ENCODE results near the gene TSHZ2. TPM values are rescaled to one million over a fixed set of nuclear protein-coding genes. Genes with fewer than 3 reads are reported as not detected.

TSHZ2 gene
- total RNA-seq, 2 experiments from 2014 or later, result 0.13 TPM; not detected in 1

DNA sequence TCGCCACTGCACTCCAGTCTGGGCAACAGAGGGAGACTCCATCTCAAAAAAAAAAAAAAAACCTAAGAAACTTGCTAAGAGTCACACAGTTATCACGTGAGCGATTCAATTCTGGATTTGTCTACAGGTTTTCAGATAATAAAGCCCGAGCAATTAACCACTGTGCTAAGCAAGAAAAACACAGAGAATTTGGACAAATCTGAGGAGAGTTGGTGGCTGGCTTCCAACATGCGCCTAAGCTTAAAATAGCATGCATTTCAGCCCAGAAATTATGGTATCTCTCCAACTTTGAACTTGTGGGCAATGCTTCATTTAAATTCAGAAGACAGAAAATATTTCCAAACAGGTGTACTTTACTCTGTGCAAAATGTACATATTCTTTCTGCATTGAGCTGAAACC, 232.9 kb downstream of the TSHZ2 start:
- no peaks in the 10 kb centered on the region for H3K36me3 Mint-ChIP-seq (ENCODE audit: low read depth)
- no peak for DNase-seq
- H3K27ac Mint-ChIP-seq, result no peak overlapping the region
- ChIA-PET CTCF (no interaction called here), POLR2A (no interaction called here)
- ATAC-seq, result no peak
- H3K4me3 Mint-ChIP-seq, result no peak overlapping the region
- H3K9me3 Mint-ChIP-seq (ENCODE audit: insufficient read depth), result no peaks in the 10 kb centered on the region
- peaks cover 13% of the 10 kb centered on the region for H3K4me1 Mint-ChIP-seq (ENCODE audit: low read depth)
- no peaks in the 10 kb centered on the region for H3K27me3 Mint-ChIP-seq (ENCODE audit: low read depth)

DNA sequence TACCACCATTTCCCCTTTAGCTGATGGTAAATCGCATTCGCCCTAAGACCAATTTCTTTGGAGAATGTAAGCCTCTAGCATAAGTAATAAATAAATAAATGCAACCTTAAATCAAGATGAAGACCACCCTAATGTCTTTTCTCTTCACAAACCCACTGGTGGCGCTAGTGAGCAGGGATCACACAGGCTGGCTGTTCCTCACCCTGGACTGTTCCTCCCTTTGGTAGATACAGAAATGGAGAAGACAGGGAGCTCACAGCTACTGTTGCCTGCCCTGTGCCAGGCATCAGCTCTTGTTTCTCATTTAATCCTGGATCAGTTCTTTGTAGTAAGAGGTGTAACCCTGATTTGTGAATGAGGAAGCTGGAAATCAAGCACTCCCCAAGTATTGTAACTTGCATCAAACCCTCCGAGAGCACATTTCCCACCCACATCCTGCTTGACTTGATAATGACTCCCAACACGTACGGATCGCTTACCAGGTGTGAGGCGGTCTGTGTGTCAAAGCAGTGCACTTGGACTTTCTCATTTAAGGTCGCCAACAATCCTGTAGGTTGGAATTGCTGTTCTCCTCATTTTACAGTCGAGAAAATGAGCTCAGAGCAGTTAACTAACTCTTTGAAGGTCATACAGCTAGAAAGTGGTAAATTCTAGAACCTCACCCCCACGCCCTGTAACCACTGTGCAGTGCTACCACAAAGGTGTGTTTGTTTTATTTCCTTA, 236.1 kb downstream of the TSHZ2 start:
- Mint-ChIP-seq H3K4me1 (ENCODE audit: low read depth) (peaks cover 13% of the 10 kb centered on the region), H3K27ac (peak overlapping the region; percentile 61), H3K4me3 (peak overlapping the region; percentile 8), H3K36me3 (ENCODE audit: low read depth) (no peaks in the 10 kb centered on the region), H3K27me3 (ENCODE audit: low read depth) (peaks cover 5% of the 10 kb centered on the region), H3K9me3 (ENCODE audit: insufficient read depth) (no peaks in the 10 kb centered on the region)
- POLR2A ChIA-PET, result interaction anchor here (0.6 kb wide), 1 partner anchor 438 kb away, joined by 3 read pairs; no protein-coding TSS in a partner anchor
- peak; percentile 44 for DNase-seq
- peak; percentile 71 for ATAC-seq
- CTCF ChIA-PET, result interaction anchor here (0.7 to 3.2 kb wide), 10 partner anchors 8 to 899 kb away, joined by 3 to 14 read pairs (median 4); no protein-coding TSS in a partner anchor

DNA sequence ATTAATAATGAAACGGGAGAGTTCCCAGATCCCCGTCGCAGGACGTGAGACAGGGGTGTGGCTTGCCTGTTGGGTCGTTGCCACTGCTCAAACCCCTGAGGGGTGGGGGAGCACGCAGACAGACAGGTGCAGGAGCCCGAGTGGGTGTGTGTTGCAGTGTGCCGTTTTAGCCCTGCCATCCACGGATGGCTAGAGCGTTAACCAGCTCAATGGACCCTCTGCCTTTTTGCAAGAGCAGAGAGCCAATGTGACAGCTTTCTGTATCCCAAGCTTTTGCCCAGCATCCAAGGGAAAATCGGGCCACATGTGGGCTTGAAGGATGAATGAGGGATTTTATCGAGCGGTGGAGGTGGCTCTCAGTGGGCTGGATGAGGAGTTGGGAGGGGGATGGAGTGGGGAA, 237.9 kb downstream of the TSHZ2 start:
- H3K9me3 Mint-ChIP-seq (ENCODE audit: insufficient read depth), result no peaks in the 10 kb centered on the region
- no peak for DNase-seq
- POLR2A ChIA-PET, result no interaction called here
- CTCF ChIA-PET, result interaction anchor here (3.2 kb wide), 1 partner anchor 9 kb away, joined by 14 read pairs; no protein-coding TSS in a partner anchor
- H3K27ac Mint-ChIP-seq, result no peak overlapping the region
- H3K4me3 Mint-ChIP-seq, result no peak overlapping the region
- H3K27me3 Mint-ChIP-seq (ENCODE audit: low read depth), result peaks cover 5% of the 10 kb centered on the region
- H3K4me1 Mint-ChIP-seq (ENCODE audit: low read depth), result peaks cover 19% of the 10 kb centered on the region
- no peaks in the 10 kb centered on the region for H3K36me3 Mint-ChIP-seq (ENCODE audit: low read depth)
- no peak for ATAC-seq

DNA sequence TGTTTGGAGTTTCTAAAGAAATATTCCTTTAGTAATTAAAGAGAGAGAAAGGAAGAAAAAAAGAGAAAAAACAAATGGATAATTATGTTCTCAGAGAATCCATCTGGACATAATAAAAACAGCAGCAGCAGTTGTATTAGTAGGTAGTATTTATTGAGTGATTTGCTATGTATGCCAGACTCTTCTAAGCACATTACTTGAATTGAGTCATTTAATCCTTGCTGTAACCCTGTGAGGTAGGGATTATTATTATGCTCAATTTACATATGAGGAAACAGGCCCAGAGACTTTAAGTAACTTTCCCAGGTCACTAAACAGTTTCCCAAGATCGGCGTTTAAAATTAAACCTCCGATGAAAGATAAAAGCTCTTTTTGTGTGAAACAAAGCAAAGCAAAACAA, 238.8 kb downstream of the TSHZ2 start:
- DNase-seq (no peak), ATAC-seq (no peak)
- ChIA-PET POLR2A (no interaction called here), CTCF (no interaction called here)
- Mint-ChIP-seq H3K4me1 (ENCODE audit: low read depth) (peaks cover 24% of the 10 kb centered on the region), H3K27ac (no peak overlapping the region), H3K4me3 (no peak overlapping the region), H3K9me3 (ENCODE audit: insufficient read depth) (no peaks in the 10 kb centered on the region), H3K36me3 (ENCODE audit: low read depth) (no peaks in the 10 kb centered on the region), H3K27me3 (ENCODE audit: low read depth) (peaks cover 5% of the 10 kb centered on the region)

DNA sequence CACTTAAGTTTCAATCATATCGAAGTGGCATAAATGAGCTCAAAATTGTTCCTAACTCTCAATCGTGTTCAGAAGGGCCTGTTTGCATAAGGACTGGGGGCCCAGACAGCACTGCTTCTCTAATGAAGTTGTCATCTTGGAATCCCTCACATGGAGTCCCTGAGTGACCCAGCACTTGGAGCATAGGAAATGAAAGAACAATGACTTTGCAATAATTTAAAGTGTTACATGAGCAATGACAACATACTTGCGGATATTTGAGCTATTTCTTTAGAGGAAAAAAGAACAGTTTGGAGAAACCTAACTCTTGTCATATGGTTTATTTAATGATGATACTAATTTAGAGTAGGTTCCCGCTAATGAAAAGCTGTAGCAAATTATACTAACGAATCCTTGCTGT, 239.9 kb downstream of the TSHZ2 start:
- Mint-ChIP-seq H3K27ac (no peak overlapping the region), H3K36me3 (ENCODE audit: low read depth) (no peaks in the 10 kb centered on the region), H3K9me3 (ENCODE audit: insufficient read depth) (no peaks in the 10 kb centered on the region), H3K4me1 (ENCODE audit: low read depth) (peaks cover 30% of the 10 kb centered on the region), H3K27me3 (ENCODE audit: low read depth) (peaks cover 5% of the 10 kb centered on the region), H3K4me3 (no peak overlapping the region)
- ATAC-seq (no peak), DNase-seq (no peak)
- CTCF ChIA-PET, result no interaction called here
- POLR2A ChIA-PET, result no interaction called here

DNA sequence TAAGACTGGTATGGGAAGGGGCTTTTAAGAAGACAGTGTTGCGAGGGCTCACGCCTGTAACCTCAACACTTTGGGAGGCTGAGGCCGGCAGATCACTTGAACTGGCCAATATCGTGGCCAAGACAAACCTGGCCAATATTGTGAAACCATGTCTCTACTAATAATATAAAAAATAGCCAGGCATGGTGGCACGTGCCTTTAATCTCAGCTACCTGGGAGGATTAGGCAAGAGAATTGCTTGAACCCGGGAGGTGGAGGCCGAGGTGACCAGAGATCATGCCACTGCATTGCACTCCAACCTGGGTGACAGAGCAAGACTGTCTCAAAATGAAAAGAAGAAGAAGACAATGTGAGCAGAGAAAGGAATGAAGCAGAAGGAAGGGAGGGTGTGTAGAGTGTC, 242.2 kb downstream of the TSHZ2 start:
- Mint-ChIP-seq H3K4me1 (ENCODE audit: low read depth) (peaks cover 20% of the 10 kb centered on the region), H3K4me3 (no peak overlapping the region)
- CTCF ChIA-PET, result no interaction called here

DNA sequence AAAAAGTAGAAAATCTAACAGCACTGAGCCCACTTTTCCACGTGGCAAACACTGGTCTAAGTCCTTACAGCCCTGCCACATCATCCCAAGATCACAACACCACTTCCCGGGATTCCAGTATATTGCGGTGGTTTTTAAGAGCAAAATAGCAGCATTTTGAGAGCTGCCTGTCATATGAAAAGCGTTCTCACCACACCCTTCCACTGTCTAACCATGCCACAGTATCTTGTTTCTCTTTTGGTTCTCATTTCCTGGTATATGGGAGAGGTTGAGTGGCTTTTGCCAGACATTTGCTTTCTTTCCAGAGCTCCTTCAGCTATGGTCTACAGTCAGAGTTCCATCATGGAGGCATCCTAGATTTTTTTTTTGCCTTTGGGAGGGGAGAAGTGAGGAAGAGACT, 243.0 kb downstream of the TSHZ2 start:
- POLR2A ChIA-PET, result no interaction called here

More for the DNA sequence above, 242.2 kb downstream of the TSHZ2 start:
- POLR2A ChIA-PET, result no interaction called here
- H3K27me3 Mint-ChIP-seq (ENCODE audit: low read depth), result peaks cover 5% of the 10 kb centered on the region
- DNase-seq, result no peak
- no peak overlapping the region for H3K27ac Mint-ChIP-seq
- ATAC-seq, result no peak
- H3K36me3 Mint-ChIP-seq (ENCODE audit: low read depth), result no peaks in the 10 kb centered on the region
- H3K9me3 Mint-ChIP-seq (ENCODE audit: insufficient read depth), result no peaks in the 10 kb centered on the region

DNA sequence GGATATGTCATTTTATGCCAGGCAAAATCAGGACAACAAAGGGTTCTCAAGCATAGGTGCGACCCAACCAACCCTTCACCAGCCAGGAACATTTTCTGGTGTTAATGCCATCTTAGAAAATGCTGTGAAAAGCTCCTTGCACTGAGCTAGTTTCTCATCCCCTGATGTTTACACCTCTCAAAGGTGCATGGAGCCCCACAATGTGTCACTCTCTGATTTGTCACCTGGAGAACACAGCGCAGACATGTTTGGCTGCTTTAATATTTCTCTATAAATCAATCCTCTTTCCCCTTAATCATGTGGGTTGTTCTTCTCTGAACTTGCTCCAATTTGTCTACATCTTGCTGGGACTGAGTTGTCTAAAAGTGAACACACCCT, 244.3 kb downstream of the TSHZ2 start:
- no peaks in the 10 kb centered on the region for H3K36me3 Mint-ChIP-seq (ENCODE audit: low read depth)
- peaks cover 20% of the 10 kb centered on the region for H3K4me1 Mint-ChIP-seq (ENCODE audit: low read depth)
- H3K27ac Mint-ChIP-seq, result no peak overlapping the region
- H3K27me3 Mint-ChIP-seq (ENCODE audit: low read depth), result peaks cover 7% of the 10 kb centered on the region
- H3K9me3 Mint-ChIP-seq (ENCODE audit: insufficient read depth), result no peaks in the 10 kb centered on the region
- ATAC-seq (no peak), DNase-seq (no peak)
- ChIA-PET POLR2A (no interaction called here), CTCF (interaction anchor here (0.8 to 2.1 kb wide), 12 partner anchors 8 to 904 kb away, joined by 3 to 9 read pairs (median 4); no protein-coding TSS in a partner anchor)
- no peak overlapping the region for H3K4me3 Mint-ChIP-seq

More for the DNA sequence above, 243.0 kb downstream of the TSHZ2 start:
- H3K27me3 Mint-ChIP-seq (ENCODE audit: low read depth), result peaks cover 5% of the 10 kb centered on the region
- H3K4me3 Mint-ChIP-seq, result no peak overlapping the region
- peak; percentile 33 for DNase-seq
- ATAC-seq, result peak; percentile 63
- peaks cover 20% of the 10 kb centered on the region for H3K4me1 Mint-ChIP-seq (ENCODE audit: low read depth)
- peak overlapping the region; percentile 26 for H3K27ac Mint-ChIP-seq
- no peaks in the 10 kb centered on the region for H3K9me3 Mint-ChIP-seq (ENCODE audit: insufficient read depth)
- CTCF ChIA-PET, result interaction anchor here (0.6 to 1.8 kb wide), 4 partner anchors 9 to 903 kb away, joined by 3 to 9 read pairs (median 4); no protein-coding TSS in a partner anchor
- no peaks in the 10 kb centered on the region for H3K36me3 Mint-ChIP-seq (ENCODE audit: low read depth)

DNA sequence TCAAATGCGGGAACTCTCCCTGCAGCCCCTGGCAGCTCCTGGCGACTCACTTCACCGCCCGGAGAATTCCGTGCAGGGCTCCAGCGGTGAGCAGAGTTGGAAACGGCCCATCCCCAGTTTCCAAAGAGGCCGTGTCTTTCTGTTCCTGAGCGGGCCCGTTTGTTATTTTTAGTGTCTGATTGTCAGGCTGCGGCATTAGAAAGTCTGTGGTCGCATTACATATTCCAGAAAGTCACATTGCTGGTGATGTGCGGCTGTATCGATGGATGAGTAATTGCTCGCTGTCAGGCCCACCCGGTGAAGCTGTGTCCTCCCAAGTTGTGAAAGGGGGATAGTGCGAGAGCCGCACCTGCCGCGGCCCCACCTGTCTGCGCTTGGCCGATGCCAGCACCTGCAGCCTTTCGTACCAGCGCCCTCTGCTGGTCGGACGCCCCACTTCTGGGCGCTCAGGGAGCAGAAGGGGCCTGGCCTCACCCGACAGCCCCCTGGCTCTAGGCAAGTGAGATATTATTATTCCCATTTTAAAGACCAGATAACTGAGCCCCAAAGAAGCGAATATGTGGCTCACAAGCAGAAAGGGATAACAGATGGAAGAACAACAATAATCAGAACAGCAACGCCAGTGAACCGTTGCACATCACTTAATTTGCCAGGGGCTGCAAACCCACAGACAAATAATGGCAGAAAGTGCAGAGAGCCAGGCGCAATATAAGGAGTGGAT, 244.9 kb downstream of the TSHZ2 start:
- ChIA-PET CTCF (interaction anchor here (0.8 to 2.1 kb wide), 13 partner anchors 9 to 905 kb away, joined by 3 to 9 read pairs (median 4); no protein-coding TSS in a partner anchor), POLR2A (no interaction called here)
- Mint-ChIP-seq H3K27ac (peak overlapping the region; percentile 22), H3K27me3 (ENCODE audit: low read depth) (peaks cover 8% of the 10 kb centered on the region), H3K9me3 (ENCODE audit: insufficient read depth) (no peaks in the 10 kb centered on the region), H3K4me1 (ENCODE audit: low read depth) (peaks cover 20% of the 10 kb centered on the region), H3K4me3 (no peak overlapping the region), H3K36me3 (ENCODE audit: low read depth) (no peaks in the 10 kb centered on the region)
- ATAC-seq, result peak; percentile 89
- DNase-seq, result peak; percentile 81

DNA sequence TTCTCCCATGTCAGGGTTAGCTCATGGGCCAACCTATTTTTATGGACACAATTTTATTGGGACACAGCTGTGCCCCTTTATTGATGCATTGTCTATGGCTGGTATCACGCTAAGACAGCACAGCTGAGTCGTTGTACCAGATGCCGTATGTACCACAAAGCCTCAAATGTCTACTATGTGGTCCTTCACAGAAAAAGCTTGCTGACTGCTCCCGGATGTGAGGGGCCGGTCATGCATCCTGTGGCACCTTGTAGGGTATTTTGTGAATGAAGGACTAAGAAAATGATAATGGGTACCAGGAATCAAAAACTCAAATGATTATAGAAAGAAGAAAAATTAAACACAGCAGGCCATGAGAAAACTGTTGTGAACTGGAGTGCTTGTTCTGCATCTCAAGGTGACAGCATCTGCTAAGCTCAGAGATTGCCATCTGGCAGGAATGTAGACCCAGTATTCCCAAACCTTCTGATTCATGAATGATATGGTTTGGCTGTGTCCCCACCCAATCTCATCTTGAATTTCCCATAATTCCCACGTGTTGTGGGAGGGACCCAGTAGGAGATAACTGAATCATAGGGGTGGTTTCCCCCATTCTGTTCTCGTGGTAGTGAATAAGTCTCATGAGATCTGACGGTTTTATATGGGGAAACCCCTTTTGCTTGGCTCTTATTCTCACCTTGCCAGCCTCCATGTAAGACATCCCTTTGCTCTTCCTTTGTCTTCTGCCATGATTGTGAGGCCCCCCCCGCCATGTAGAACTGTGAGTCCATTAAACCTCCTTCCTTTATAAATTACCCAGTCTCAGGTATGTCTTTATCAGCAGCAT, 248.5 kb downstream of the TSHZ2 start:
- Mint-ChIP-seq H3K27me3 (ENCODE audit: low read depth) (peaks cover 11% of the 10 kb centered on the region), H3K27ac (no peak overlapping the region), H3K36me3 (ENCODE audit: low read depth) (no peaks in the 10 kb centered on the region), H3K4me3 (no peak overlapping the region), H3K4me1 (ENCODE audit: low read depth) (peaks cover 10% of the 10 kb centered on the region), H3K9me3 (ENCODE audit: insufficient read depth) (no peaks in the 10 kb centered on the region)
- POLR2A ChIA-PET, result no interaction called here
- no peak for ATAC-seq
- no peak for DNase-seq
- CTCF ChIA-PET, result interaction anchor here (3.6 kb wide), 1 partner anchor 12 kb away, joined by 14 read pairs; no protein-coding TSS in a partner anchor

DNA sequence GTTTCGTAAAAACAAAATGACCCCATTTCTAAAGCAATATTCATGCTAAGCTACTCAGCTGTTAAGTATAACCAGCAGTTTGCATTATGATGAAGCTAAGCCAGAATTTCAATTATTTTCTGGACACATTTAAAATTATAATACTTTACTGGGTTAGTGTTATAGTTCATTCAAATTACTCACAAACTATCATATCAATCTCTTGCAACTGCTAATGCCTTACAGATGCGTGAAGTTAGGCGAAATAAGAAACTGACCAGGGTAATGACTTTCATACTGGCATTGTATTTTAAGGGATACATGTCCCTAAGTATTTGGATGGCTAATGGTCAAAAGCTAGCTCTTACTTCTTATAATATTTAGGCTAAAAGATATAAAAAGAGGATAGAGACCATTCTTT, 249.6 kb downstream of the TSHZ2 start:
- no peak for DNase-seq
- no peaks in the 10 kb centered on the region for H3K9me3 Mint-ChIP-seq (ENCODE audit: insufficient read depth)
- peaks cover 5% of the 10 kb centered on the region for H3K4me1 Mint-ChIP-seq (ENCODE audit: low read depth)
- ChIA-PET CTCF (interaction anchor here (0.6 to 1.6 kb wide), 2 partner anchors 13 to 175 kb away, joined by 3 to 4 read pairs; no protein-coding TSS in a partner anchor), POLR2A (no interaction called here)
- H3K36me3 Mint-ChIP-seq (ENCODE audit: low read depth), result no peaks in the 10 kb centered on the region
- peaks cover 11% of the 10 kb centered on the region for H3K27me3 Mint-ChIP-seq (ENCODE audit: low read depth)
- no peak for ATAC-seq
- no peak overlapping the region for H3K27ac Mint-ChIP-seq
- H3K4me3 Mint-ChIP-seq, result no peak overlapping the region

Measured in activated CD8-positive, alpha-beta T cell treated with anti-CD3 and anti-CD28 coated beads, Interleukin-2, amount 10 ng/mL, durations not matched to agents 7 days and 5 days (primary cell).